SU-DHL-6 (cell line): ENCODE results near the gene ADD3.

Source experiments
- H2AFZ ChIP-seq: fragments of 200-600 bp; sonication (generic); 2 replicates; pipeline ENCODE4 v1.6.1; 2014; ENCODE audit warnings: low read depth, mild to moderate bottlenecking, moderate library complexity, mixed read lengths, antibody characterized with exemption, low read length; ENCODE audit not compliant: severe bottlenecking
- H3F3A ChIP-seq: fragments of 200-600 bp; shearing (Covaris generic); 2 replicates; pipeline ENCODE4 v1.6.0; 2016; ENCODE audit warnings: antibody characterized with exemption, mild to moderate bottlenecking; ENCODE audit not compliant: insufficient read depth
- H3K27ac ChIP-seq: fragments of 200-600 bp; sonication (generic); 2 replicates; pipeline ENCODE4 v1.5.1; 2016; ENCODE audit warnings: low read depth, mild to moderate bottlenecking, low read length, moderate library complexity, mixed read lengths
- H3K27me3 ChIP-seq: fragments of 200-600 bp; sonication (generic), shearing (Covaris generic); 2 replicates; pipeline ENCODE4 v1.6.0; 2014; ENCODE audit warnings: mild to moderate bottlenecking, low read length
- H3K36me3 ChIP-seq: fragments of 200-600 bp; sonication (generic); 2 replicates; pipeline ENCODE4 v1.6.1; 2014; ENCODE audit warnings: mild to moderate bottlenecking, low read length, mixed read lengths
- H3K4me2 ChIP-seq: fragments of 300-600, 200-600 bp; shearing (Covaris generic), sonication (generic); 2 replicates; pipeline ENCODE4 v1.6.0; 2014; ENCODE audit warnings: low read length, low read depth, mild to moderate bottlenecking; ENCODE audit not compliant: poor library complexity, severe bottlenecking
- H3K4me3 ChIP-seq: fragments of 200-600 bp; sonication (generic); 2 replicates; pipeline ENCODE4 v1.5.1; 2014; ENCODE audit warnings: antibody characterized with exemption, low read length, mild to moderate bottlenecking, mixed read lengths; ENCODE audit not compliant: insufficient read depth, poor library complexity, severe bottlenecking
- H3K79me2 ChIP-seq: fragments of 200-600 bp; sonication (generic); 2 replicates; pipeline ENCODE4 v1.6.1; 2014; ENCODE audit warnings: mild to moderate bottlenecking, low read length, moderate library complexity; ENCODE audit not compliant: insufficient read depth
- H3K9ac ChIP-seq: fragments of 200-600 bp; sonication (generic); 2 replicates; pipeline ENCODE4 v1.7.0; 2014; ENCODE audit warnings: mild to moderate bottlenecking, low read length
- H3K9me2 ChIP-seq: fragments of 200-600 bp; sonication (generic); replicated peaks from 2 replicates; pipeline ENCODE4 v1.6.1; 2014; ENCODE audit warnings: low read length; ENCODE audit not compliant: insufficient read depth
- H3K9me3 ChIP-seq: fragments of 200-600 bp; sonication (generic); 2 replicates; pipeline ENCODE4 v1.6.1; 2014; ENCODE audit warnings: low read length, mixed read lengths; ENCODE audit not compliant: insufficient read depth
- H4K20me1 ChIP-seq: fragments of 200-600 bp; sonication (generic); 2 replicates; pipeline ENCODE4 v1.6.1; 2014; ENCODE audit warnings: low read depth, mild to moderate bottlenecking, antibody characterized with exemption, low read length, moderate library complexity, mixed read lengths
- EZH2phosphoT487 ChIP-seq: fragments of 200-600 bp; sonication (generic), shearing (Covaris generic); conservative IDR thresholded peaks from 2 replicates; pipeline ENCODE4 v1.6.1; 2018; ENCODE audit warnings: mild to moderate bottlenecking, antibody characterized with exemption, low read length, moderate library complexity, mixed read lengths
- TF ChIP-seq, protein P1 (sequence below): fragments of 200-600 bp; sonication (generic); IDR thresholded peaks from one replicate; pipeline ENCODE4 v1.5.1; 2017; ENCODE audit warnings: antibody characterized with exemption, mild to moderate bottlenecking, low read length, moderate library complexity; ENCODE audit not compliant: insufficient read depth, poor library complexity, severe bottlenecking

The ADD3 gene, protein sequence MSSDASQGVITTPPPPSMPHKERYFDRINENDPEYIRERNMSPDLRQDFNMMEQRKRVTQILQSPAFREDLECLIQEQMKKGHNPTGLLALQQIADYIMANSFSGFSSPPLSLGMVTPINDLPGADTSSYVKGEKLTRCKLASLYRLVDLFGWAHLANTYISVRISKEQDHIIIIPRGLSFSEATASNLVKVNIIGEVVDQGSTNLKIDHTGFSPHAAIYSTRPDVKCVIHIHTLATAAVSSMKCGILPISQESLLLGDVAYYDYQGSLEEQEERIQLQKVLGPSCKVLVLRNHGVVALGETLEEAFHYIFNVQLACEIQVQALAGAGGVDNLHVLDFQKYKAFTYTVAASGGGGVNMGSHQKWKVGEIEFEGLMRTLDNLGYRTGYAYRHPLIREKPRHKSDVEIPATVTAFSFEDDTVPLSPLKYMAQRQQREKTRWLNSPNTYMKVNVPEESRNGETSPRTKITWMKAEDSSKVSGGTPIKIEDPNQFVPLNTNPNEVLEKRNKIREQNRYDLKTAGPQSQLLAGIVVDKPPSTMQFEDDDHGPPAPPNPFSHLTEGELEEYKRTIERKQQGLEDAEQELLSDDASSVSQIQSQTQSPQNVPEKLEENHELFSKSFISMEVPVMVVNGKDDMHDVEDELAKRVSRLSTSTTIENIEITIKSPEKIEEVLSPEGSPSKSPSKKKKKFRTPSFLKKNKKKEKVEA

DNA sequence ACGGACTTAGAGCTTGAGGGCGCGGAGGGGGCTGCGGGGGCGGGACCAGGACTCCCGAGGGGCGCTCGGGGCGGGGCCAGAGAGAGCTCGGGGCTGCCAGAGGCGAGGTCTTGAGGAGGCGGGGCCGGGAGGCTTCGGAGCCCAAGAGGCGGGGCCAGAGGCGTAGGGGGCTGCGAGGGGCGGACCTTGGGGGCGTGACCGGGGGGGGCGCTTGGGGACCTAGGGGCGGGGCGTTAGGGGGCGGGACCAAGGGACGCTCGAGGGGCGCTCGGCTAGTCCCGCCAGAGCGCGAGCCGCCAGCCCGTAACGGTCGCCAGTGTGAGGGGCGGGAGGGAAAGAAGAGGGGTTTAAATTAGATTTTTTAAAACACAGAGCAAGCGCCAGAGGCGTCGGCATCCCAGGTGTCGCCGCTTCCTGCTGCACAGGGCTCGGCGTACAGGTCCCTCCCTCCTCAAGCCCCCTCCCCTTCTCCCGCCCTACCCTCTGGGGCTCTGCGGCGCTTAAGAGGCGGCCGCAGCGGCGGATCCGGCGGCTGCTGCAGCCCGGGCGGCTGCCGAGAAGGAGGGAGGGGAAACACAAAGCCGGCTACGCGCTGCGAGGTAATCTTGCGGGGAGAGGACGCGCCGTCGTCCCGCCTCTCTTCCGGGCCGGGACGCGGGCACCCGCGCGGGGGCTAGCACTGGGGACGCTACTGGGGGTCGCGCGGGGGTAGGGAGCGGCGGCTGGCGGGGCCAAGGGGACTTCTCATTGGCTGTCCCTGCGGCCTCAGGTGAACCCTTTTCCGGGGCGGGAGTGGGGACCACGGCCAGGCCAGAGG is at the start of gene ADD3:
Gene ADD3, plus strand, starts transcription at position 284 of the 817 bp plus-strand sequence. CDS start 92,670 bp downstream, outside the sequence.
- H3K9me2 ChIP-seq, result no peaks in the 10 kb centered on the region
- H3K4me2 ChIP-seq, result peak within 1 kb of the TSS; percentile 84
- H2AFZ ChIP-seq, result peak within 1 kb of the TSS; percentile 96
- peaks cover 21% of the 10 kb centered on the region for H4K20me1 ChIP-seq
- H3K9ac ChIP-seq, result peak within 1 kb of the TSS; percentile 95
- no peaks in the 10 kb centered on the region for H3K9me3 ChIP-seq
- no peaks in the 10 kb centered on the region for H3K27me3 ChIP-seq
- no peak for TF ChIP-seq EZH2phosphoT487
- TF ChIP-seq, protein P1, sequence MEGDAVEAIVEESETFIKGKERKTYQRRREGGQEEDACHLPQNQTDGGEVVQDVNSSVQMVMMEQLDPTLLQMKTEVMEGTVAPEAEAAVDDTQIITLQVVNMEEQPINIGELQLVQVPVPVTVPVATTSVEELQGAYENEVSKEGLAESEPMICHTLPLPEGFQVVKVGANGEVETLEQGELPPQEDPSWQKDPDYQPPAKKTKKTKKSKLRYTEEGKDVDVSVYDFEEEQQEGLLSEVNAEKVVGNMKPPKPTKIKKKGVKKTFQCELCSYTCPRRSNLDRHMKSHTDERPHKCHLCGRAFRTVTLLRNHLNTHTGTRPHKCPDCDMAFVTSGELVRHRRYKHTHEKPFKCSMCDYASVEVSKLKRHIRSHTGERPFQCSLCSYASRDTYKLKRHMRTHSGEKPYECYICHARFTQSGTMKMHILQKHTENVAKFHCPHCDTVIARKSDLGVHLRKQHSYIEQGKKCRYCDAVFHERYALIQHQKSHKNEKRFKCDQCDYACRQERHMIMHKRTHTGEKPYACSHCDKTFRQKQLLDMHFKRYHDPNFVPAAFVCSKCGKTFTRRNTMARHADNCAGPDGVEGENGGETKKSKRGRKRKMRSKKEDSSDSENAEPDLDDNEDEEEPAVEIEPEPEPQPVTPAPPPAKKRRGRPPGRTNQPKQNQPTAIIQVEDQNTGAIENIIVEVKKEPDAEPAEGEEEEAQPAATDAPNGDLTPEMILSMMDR, result no peak
- peak within 1 kb of the TSS; percentile 93 for H3K27ac ChIP-seq
- H3K4me3 ChIP-seq, result peak within 1 kb of the TSS; percentile 62
- peaks cover 22% of the 10 kb centered on the region for H3F3A ChIP-seq
- peaks cover 45% of the 10 kb centered on the region for H3K79me2 ChIP-seq
- H3K36me3 ChIP-seq, result no peaks in the 10 kb centered on the region

DNA sequence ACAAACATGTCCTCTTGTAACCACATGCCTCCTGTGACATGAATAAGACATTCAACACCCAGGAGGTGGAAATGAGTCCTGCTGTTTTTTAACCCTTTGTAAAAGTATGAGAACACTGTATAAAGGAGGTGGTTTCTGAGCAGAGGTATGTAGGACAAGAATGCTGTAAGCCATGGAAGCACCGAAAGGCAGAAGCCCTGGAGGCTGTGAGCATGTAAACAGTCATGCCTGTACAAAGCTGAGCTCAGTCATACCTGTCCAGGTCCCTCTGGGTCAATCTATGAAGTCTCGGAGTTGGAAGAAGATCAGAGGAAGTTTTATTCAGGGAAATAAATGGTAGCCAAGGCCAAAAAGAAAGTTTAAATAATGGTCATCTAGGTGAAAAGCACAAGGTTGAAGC is 49.7 kb upstream of the ADD3 start:
- Histone ChIP-seq H3K4me2 (no peak overlapping the region), H3K9me2 (no peaks in the 10 kb centered on the region), H3K9ac (no peak overlapping the region), H3F3A (no peaks in the 10 kb centered on the region), H3K27ac (no peak overlapping the region), H3K4me3 (no peak overlapping the region), H3K27me3 (no peaks in the 10 kb centered on the region), H3K79me2 (no peaks in the 10 kb centered on the region), H3K9me3 (no peaks in the 10 kb centered on the region), H4K20me1 (no peaks in the 10 kb centered on the region), H2AFZ (no peak overlapping the region), H3K36me3 (no peaks in the 10 kb centered on the region)
- no peak for TF ChIP-seq EZH2phosphoT487
- TF ChIP-seq, protein P1, result no peak

DNA sequence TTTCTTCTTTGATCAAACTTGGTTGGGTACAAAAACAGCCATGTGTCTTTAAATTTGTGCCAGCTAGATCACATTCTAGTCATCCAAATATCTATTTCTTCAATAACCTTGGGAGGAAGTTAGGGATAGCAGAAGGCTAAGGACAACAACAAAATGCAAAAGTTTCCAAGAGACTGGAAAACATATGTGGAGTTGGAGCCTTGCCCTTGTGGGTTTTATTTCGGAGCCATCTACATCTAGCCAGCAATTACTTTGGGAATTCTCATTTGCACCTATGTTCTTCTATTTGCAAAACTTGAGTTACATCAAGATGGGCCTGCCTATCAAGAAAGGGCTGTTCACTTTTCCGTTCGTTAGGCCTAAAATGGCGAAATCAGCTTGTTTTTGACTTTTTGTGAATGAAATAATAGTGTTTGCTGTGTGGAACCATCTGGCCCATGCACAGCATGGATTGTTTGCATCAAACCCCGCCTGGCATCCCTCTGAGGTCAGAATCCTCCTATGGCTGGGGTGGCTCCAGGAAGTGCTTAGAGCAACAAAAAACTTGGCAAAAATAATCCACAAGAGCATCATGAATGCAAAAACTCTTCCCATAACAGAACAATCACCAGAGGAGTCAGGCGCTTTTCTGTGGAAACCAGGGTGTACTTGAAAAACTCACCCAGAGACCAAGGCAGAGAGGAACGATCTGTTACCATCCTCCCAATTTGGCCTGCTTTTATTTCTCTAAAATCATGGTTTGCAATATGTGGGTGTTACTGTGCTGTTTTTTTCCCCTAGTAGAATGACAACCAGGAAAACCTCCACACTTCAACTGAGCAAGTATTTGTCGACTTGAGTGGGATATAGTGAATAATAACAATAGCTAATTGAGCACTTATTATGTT is 48.3 kb upstream of the ADD3 start:
- H3K4me3 ChIP-seq, result no peak overlapping the region
- no peaks in the 10 kb centered on the region for H3K27me3 ChIP-seq
- no peaks in the 10 kb centered on the region for H3K79me2 ChIP-seq
- no peaks in the 10 kb centered on the region for H4K20me1 ChIP-seq
- H3K27ac ChIP-seq, result no peak overlapping the region
- no peak overlapping the region for H2AFZ ChIP-seq
- no peak overlapping the region for H3K9ac ChIP-seq
- no peaks in the 10 kb centered on the region for H3K9me3 ChIP-seq
- no peaks in the 10 kb centered on the region for H3K36me3 ChIP-seq
- no peak overlapping the region for H3K4me2 ChIP-seq
- no peaks in the 10 kb centered on the region for H3F3A ChIP-seq
- no peaks in the 10 kb centered on the region for H3K9me2 ChIP-seq
- TF ChIP-seq, protein P1, result no peak
- no peak for TF ChIP-seq EZH2phosphoT487
